Non-pigmented ciliary epithelial cell (primary cell): ENCODE measurements around the gene ITM2B.
"Not testable (repeated sequence)": the region's sequence is repeated elsewhere in the genome, so short reads cannot be mapped to it uniquely, and the experiment has no call there.

Source experiments
- DNase-seq: peaks from one replicate; pipeline ENCODE4 v3.0.0-alpha.2; 2010; ENCODE audit warnings: low read depth

Gene ITM2B

DNA sequence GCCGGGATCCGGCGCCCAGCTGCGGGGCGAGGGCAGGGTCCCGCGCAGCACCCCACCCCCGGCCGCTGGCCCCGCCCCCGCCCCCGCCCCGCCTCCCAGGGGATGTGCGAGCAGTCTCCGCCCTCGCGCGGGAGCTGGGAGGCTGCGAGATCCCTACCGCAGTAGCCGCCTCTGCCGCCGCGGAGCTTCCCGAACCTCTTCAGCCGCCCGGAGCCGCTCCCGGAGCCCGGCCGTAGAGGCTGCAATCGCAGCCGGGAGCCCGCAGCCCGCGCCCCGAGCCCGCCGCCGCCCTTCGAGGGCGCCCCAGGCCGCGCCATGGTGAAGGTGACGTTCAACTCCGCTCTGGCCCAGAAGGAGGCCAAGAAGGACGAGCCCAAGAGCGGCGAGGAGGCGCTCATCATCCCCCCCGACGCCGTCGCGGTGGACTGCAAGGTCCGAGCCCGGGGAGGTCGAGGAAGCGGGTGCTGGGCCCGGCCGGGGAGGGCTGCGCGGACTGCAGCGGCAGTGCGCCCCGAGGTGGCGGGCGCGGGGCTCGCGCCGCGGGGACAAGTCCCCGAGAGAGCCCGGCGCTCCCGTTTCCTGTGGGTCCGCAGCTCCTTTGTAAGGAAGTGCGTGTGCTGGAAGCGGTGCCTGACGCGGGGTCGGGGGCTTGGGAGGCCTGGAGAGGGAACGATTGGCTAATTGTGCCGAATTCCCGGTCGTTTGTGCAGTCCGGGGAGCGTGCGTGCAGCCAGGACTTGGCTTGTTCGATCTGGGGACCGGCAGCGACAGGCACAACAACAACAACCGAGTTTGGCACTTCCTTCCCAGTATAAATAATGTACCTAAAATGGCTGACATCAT, at the start of gene ITM2B:
TSS of gene ITM2B (plus strand) at position 161 of the 843 bp plus-strand sequence. CDS start at position 316, 155 bp downstream.
- DNase-seq = no peak

DNA sequence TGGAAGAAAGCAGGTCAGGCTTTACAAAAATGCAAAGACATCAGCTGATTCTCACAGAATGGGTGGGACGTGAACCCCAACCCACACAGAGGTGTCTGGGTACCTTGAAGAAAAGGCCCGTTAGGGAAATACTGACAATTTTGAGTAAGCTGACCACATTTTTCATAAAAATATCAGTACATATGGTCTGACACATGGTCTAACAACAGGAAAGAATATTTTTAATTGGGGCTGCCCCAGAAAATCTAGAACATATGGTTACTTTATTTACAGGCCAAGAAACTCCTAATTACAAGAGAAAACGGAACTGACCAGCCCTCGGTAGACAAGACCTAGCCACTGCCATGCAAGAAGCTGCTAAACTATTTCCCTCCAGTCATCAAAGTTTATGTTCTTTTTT, 48.7 kb upstream of the ITM2B start:
- no peak for DNase-seq

- DNase-seq = no peak
Measured at GRCh38 chr13:48185018-48185417, 48.0 kb upstream of the ITM2B start.

GRCh38 chr13:48186722-48187121, 46.3 kb upstream of the ITM2B start:
- no peak for DNase-seq

DNA sequence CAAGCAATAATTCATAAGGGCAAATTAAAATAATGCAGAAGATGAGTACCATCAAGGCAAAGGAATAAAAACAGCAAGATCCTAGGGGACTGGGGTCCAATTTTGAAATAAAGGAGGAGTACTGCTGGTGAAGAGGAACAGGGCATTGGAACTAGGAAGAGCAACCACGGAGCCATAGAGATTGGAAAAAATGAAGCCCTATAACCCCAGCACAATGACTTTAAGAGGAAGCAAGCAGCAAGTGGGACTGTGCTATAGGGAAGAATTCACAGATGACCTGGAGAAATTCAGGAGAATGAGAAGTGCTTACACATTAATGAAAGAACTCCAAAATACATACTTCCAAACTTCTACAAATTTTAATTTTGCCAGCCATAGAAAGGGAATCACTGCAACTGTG, 44.9 kb upstream of the ITM2B start:
- DNase-seq = no peak

DNA sequence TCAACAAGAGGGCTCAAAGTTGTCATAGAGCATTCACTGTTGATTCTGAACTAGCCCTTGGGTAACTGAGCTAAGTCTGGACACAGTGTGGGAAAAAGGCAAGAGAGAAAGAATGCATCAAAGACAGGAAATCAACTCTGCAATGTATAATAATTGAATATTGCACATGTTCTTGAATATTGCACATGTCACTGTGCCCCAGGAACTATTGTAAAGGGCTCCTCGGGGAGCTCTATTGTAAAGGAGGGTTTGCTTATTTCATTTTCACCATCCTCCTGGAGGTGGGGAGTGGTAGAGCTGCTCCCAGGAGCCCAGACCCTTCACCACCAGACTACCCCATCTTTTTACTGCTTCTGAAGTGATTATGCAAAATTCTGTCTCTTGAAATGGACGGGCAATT, 44.4 kb upstream of the ITM2B start:
- no peak for DNase-seq

DNA sequence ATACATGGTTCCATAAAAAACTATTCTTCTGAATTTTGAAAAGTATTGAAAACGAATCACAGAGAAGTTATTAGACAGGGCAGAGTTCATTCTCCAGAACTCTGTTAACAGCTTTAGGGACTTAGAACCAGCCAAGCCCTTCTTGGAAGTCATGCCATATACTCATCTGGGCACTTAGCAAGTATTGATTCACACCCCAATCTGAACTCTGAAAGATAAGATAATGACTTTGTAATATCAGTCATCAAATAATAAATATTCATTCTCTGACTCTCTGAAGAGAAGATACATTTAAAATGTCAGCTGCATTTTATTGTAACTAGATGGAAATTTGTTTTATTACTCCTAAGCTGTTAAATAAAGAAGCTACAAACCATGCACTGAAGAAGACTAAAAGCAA, 43.8 kb upstream of the ITM2B start:
- DNase-seq = no peak

- no peak for DNase-seq
Measured at GRCh38 chr13:48192411-48192935, 40.5 kb upstream of the ITM2B start.

DNA sequence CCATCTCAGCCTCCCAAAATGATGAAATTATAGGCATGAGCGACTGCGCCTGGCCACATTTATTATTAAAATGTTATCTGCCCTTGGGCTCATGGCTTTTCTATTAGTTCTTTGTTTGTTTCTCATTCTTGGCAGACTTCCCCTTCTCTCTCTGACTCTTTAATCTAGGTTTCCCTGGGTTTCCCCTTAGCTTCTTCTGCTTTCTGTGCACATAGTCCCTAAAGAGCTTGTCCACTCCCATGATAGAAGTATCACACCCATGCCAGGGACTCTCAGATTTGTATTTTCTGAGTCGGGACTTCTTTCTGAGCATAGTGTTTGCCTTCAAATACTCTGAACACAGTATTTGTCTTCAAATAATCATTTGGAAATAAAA, 38.6 kb upstream of the ITM2B start:
- no peak for DNase-seq

- no peak for DNase-seq
Measured at GRCh38 chr13:48199404-48199946, 33.5 kb upstream of the ITM2B start.

DNA sequence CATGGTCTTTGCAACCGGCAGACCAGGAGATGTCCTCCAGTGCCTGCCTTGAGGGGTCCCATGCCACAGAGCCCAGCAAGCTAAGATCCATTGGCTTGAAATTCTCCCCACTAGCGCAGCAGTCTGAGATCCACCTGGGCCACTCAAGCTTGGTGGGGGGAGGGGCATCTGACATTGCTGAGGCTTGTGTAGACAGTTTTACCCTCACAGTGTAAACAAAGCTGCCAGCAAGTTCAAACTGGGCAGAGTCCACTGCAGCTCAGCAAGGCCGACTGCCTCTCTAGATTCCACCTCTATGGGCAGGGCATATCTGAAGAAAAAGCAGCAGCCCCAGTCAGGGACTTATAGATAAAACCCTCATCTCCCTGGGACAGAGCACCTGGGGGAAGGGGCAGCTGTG, 32.0 kb upstream of the ITM2B start:
- DNase-seq = no peak

DNA sequence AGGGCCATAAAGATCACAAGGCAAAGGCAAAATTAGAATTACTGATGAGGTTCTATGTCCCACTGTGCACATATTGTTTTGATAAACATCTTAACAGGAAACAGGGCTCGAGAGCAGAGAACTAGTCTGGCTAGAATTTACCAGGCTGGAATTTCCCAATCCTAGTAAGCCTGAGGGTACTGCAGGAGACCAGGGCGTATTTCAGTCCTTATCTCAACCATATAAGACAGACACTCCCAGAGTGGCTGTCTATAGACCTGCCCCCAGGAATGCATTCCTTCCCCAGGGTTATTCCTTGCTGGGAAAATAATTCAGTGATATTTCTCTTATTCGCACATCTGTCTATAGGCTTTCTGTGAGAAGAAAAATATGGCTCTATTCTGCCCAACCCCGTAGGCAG, 25.8 kb upstream of the ITM2B start:
- not testable (repeated sequence) for DNase-seq

- DNase-seq = peak; percentile 58
Measured at GRCh38 chr13:48210178-48210577, 22.8 kb upstream of the ITM2B start.

DNA sequence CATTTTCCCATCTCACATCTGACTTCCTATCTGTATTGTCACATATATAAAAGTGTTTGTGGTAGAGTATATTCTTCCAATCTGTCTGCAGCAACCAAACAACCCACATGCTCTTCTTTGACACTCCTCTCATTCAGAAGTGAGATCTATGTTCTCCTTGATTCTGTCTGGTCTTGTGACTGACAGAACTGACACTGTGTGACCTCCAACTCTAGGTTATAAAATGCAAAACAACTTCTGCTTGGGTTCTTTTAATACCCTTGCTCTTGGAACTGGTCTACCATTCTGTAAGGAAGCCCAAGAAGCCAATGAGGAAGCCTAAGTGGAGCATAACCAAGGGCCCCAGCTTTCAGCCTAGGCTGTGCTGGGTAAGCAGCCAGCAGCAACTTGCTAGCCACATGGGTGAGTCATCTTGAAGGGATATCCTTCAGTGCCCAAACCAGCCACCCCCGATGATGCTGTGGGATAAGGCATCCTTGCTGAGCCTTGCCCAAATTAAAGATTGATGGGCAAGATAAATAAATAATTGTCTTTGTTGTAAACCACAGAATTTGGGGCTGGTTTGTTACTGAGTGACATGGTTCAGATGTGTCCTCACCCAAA, 18.4 kb upstream of the ITM2B start:
- no peak for DNase-seq

DNA sequence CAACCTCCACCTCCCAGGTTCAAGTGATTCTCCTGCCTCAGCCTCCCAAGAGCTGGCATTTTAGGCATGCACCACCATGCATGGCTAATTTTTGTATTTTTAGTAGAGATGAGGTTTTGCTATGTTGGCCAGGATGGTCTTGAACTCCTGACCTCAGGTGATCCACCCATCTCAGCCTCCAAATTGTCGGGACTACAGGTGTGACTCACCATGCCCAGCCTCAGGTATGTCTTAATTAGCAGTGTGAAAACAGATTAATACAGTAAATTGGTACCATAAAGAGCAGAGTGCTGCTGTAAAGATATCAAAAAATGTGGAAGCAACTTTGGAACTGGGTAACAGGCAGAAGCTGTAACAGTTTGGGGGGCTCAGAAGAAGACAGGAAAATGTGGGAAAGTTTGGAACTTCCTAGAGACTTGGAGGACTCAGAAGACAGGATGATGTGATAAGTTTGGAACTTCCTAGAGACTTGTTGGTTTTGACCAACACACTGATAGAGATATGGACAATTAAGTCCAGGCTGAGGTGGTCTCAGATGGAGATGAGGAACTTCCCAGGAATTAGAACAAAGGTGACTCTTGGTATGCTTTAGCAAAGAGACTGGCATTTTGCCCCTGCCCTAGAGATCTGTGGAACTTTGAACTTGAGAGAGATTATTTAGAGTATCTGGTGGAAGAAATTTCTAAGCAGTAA, 17.3 kb upstream of the ITM2B start:
- DNase-seq = not testable (repeated sequence)

DNA sequence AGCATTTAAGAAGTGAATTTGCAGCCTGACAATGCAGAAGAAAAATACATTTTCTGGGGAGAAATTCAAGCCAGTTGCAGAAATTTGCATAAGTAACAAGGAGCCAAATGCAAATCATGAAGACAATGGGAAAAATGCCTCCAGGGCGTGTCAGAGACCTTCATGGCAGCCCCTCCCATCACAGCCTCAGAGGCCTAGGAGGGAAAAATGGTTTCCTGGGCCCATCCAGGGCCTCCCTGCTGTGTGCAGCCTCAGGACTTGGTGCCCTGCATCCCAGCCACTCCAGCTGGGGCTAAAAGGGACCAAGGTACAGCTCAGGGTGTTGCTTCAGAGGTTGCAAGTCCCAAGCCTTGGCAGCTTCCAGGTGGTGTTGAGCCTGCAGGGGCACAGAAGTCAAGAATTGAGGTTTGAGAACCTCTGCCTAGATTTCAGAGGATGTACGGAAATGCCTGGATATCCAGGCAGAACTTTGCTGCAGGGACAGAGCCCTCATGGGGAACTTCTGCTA, 16.7 kb upstream of the ITM2B start:
- no peak for DNase-seq

DNA sequence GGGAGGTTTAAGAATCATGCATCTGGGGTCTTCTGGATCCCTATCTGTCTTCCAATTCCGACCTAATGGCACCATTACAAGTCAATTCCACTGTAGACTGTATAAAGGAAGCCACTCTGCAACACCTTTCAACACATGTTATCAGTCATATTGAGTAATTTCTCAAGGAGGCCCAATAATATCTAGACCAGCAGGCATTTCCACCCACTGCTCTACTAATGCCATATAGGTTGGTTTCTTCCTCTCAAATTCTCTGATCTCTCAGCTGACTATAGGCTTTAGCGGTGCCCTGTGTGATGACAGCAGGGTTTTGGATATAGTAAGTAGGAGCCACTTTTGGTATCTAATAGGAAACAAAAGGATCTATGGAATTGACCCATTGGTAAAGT, 12.4 kb upstream of the ITM2B start:
- DNase-seq = no peak

DNA sequence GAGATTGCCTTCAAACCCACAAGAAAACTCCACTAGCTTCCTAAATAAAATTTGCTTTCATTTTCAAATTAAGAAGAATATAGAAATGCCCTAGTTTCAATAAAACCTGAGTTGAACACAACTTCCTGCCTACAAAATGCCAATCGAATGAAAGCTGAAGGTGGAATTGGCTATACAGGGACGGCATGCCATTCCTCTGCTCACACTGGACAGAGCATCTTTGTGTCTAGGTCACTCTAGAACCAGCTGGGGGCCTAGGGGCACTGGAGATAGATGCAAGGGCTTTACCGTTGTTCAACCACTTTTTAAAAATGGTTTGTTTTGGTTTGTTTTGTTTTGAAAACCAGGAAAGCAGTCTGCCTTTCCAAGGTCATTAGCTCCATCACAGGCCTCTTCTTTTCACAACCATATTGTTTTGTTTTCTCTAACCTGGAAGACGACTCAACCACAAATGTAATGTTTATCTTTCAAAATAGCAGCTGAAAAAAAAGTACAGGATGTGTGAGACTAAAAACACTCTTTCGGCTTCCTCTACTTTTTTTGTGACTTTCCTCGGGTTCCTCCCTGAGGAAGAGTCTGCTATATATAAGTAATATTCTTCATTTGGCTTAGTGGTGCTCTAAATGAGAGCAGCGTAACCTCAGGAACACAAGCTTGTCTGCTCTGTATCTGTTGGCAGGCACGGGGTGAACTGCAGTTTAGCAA, 11.9 kb upstream of the ITM2B start:
- no peak for DNase-seq

- no peak for DNase-seq
Measured at GRCh38 chr13:48221686-48222187, 11.3 kb upstream of the ITM2B start.

DNA sequence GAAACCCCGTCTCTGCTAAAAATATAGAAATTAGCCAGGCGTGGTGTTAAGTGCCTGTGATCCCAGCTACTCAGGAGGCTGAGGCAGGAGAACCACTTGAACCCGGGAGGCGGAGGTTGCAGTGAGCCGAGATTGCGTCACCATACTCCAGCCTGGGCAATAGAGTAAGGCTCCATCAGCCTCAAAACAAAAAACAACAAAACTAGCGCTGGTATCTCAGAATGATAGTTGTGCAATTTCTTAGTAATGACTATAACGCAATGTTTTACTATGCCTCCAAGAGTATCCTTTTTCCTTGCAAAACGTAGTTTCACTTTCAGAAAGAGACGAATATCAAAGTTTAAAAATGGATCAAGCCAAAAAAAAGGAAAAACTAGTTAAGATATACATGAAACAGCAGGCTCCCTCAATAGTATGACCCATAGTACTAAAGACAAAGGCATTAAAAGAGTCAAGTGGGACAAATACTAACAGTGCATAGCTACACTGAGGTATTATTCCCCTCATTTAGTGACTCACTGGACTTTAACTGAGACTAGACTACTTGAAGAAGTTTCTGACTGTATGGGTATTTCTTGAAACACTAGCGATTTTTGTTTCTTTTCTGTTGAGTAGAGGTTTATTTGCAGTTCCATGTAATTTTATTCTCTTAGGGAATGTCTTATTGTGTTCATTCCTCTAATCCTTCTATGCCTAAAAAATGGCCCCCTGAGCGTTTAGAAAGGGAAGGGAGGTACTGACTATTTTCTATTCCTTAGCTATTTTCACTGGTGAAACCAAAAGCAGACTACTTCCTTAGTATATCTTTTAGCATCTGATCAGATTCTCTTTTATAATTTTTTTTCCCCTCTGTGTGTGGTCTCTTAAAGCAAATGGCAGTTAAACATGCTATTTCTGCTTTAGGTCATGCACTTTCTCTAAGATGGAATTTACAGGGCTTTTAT, 10.4 kb upstream of the ITM2B start:
- no peak for DNase-seq
